ENCODE data around the gene SFRP5.

The SFRP5 gene

GRCh38 chr10:97785231-97785630 is 13.4 kb upstream of the SFRP5 start:
- DNase-seq, result no peak

- no peak for DNase-seq
Observed at GRCh38 chr10:97784200-97784810, 12.5 kb upstream of the SFRP5 start.

GRCh38 chr10:97782455-97783228 is 10.8 kb upstream of the SFRP5 start:
- DNase-seq, result no peak

GRCh38 chr10:97781618-97782331 is 10.0 kb upstream of the SFRP5 start:
- DNase-seq, result no peak

- no peak for DNase-seq
Observed at GRCh38 chr10:97780841-97781617, 9.2 kb upstream of the SFRP5 start.

GRCh38 chr10:97779975-97780374 is 8.2 kb upstream of the SFRP5 start:
- DNase-seq, result no peak

- no peak for DNase-seq
Observed at GRCh38 chr10:97779492-97779891, 7.7 kb upstream of the SFRP5 start.

GRCh38 chr10:97778452-97779302 is 6.9 kb upstream of the SFRP5 start:
- DNase-seq, result no peak

GRCh38 chr10:97777143-97777542 is 5.3 kb upstream of the SFRP5 start:
- DNase-seq, result no peak

GRCh38 chr10:97774811-97775294 is 3.1 kb upstream of the SFRP5 start:
- no peak for DNase-seq

GRCh38 chr10:97773096-97773495 is 1.3 kb upstream of the SFRP5 start:
- no peak for DNase-seq

- DNase-seq, result no peak
Observed at GRCh38 chr10:97771055-97771891, 526 bp downstream of the SFRP5 start.

- no peak for DNase-seq
Observed at GRCh38 chr10:97770255-97770654, 1.5 kb downstream of the SFRP5 start.

- DNase-seq, result no peak
Observed at GRCh38 chr10:97768322-97769315, 3.2 kb downstream of the SFRP5 start.

- DNase-seq, result no peak
Observed at GRCh38 chr10:97766996-97767924, 4.5 kb downstream of the SFRP5 start.

GRCh38 chr10:97766106-97766810 is 5.5 kb downstream of the SFRP5 start:
- DNase-seq, result no peak

GRCh38 chr10:97765201-97765600 is 6.6 kb downstream of the SFRP5 start:
- no peak for DNase-seq

- DNase-seq, result no peak
Observed at GRCh38 chr10:97764519-97764931, 7.3 kb downstream of the SFRP5 start.
